B cell (primary cell): Measurements from ENCODE around the gene LGALS7. TPM values are rescaled to one million over a fixed set of nuclear protein-coding genes. Genes with fewer than 3 reads are reported as not detected.

Experiments
- ATAC-seq: fragments of 200-7000 bp; cut with Tn5 transposase; one replicate; pipeline ENCODE4 v1.10.0; 2021; ENCODE audit warnings: low read depth, mild to moderate bottlenecking, moderate number of reproducible peaks, moderate library complexity
- CTCF ChIA-PET: fragments of 350-600 bp; sonication (Branson Sonifier 250); formaldehyde crosslinking; loops from one replicate; lab custom pipeline; 2021; ENCODE audit warnings: antibody characterized with exemption, inconsistent platforms; lab: Charles Lee
- POLR2A ChIA-PET: fragments of 350-600 bp; sonication (Branson Sonifier 250); formaldehyde crosslinking; loops from one replicate; lab custom pipeline; 2021; ENCODE audit warnings: antibody characterized with exemption; lab: Charles Lee
- DNase-seq: peaks from one replicate; pipeline ENCODE4 v3.0.0; 2013
- H2AFZ ChIP-seq: 2 replicates; pipeline ENCODE4 v1.6.1; 2012; ENCODE audit warnings: mild to moderate bottlenecking, low read depth, low read length; ENCODE audit not compliant: insufficient read depth, poor library complexity, severe bottlenecking
- H3K27ac ChIP-seq, 2 donors: 1 replicate in 1 of 2; 2 replicates in 1 of 2; pipeline ENCODE4 v1.5.1; 2012 to 2013; ENCODE audit warnings: low read length in 2 of 2, mild to moderate bottlenecking in 2 of 2, moderate library complexity in 1 of 2
- H3K27me3 ChIP-seq, 4 experiments: fragments of 200-600 bp in 1 of 4; sonication (generic) in 1 of 4; replicated peaks in 1 of 4; 1 replicate in 2 of 4; 2 replicates in 2 of 4; pipeline versions ENCODE4 v1.6.1 to v1.7.0; 2013 to 2016; ENCODE audit warnings: low read length in 3 of 4, mild to moderate bottlenecking in 2 of 4, mixed read lengths in 1 of 4, moderate library complexity in 1 of 4; ENCODE audit not compliant: insufficient read depth in 4 of 4, control insufficient read depth in 3 of 4; ENCODE audit errors: control extremely low read depth in 1 of 4
- H3K36me3 ChIP-seq, 2 experiments: replicated peaks in 1 of 2; 1 replicate in 1 of 2; 2 replicates in 1 of 2; pipeline versions ENCODE4 v1.6.1 to v1.7.1; 2013; ENCODE audit warnings: low read length in 1 of 2; ENCODE audit not compliant: insufficient read depth in 2 of 2, control insufficient read depth in 1 of 2; ENCODE audit errors: control extremely low read depth in 1 of 2, extremely low read depth in 1 of 2
- H3K4me1 ChIP-seq, 2 donors: fragments of 200-600 bp in 1 of 2; sonication (generic) in 1 of 2; 1 replicate in 1 of 2; 2 replicates in 1 of 2; pipeline versions ENCODE4 v1.5.1 to v1.6.1; 2013 to 2017; ENCODE audit warnings: low read length in 2 of 2; ENCODE audit not compliant: control insufficient read depth in 2 of 2, insufficient read depth in 2 of 2
- H3K4me2 ChIP-seq: replicated peaks from 2 replicates; pipeline ENCODE3; 2012; ENCODE audit warnings: mild to moderate bottlenecking, low read depth, low read length; ENCODE audit not compliant: poor library complexity, severe bottlenecking
- H3K4me3 ChIP-seq, 5 experiments: fragments of 200-600 bp in 1 of 5; sonication (generic) in 1 of 5; 1 replicate in 3 of 5; 2 replicates in 2 of 5; pipeline versions ENCODE4 v1.5.1 to v1.7.0; 2011 to 2016; ENCODE audit warnings: low read length in 4 of 5, mild to moderate bottlenecking in 4 of 5, low read depth in 2 of 5, control low read depth in 1 of 5, moderate library complexity in 1 of 5; ENCODE audit not compliant: insufficient read depth in 1 of 5; ENCODE audit errors: control extremely low read depth in 1 of 5, extremely low read depth in 1 of 5
- H3K79me2 ChIP-seq: fragments of 200-600 bp; sonication (generic); one replicate; pipeline ENCODE4 v1.6.0; 2016; ENCODE audit warnings: low read length; ENCODE audit not compliant: control insufficient read depth, insufficient read depth
- H3K9ac ChIP-seq: fragments of 200-600 bp; sonication (generic); 2 replicates; pipeline ENCODE4 v1.6.1; 2017; ENCODE audit warnings: mild to moderate bottlenecking, low read length, moderate library complexity
- H3K9me3 ChIP-seq, 3 donors: one replicate each; pipeline versions ENCODE4 v1.6.1 to v1.7.1; 2013; ENCODE audit warnings: low read length in 2 of 3; ENCODE audit not compliant: control insufficient read depth in 2 of 3, insufficient read depth in 1 of 3; ENCODE audit errors: control extremely low read depth in 1 of 3
- H4K20me1 ChIP-seq: 2 replicates; pipeline ENCODE4 v1.6.0; 2012; ENCODE audit warnings: mild to moderate bottlenecking, low read length; ENCODE audit not compliant: insufficient read depth, control insufficient read depth, poor library complexity, severe bottlenecking
- H3K27ac Mint-ChIP-seq: one replicate; pipeline ENCODE4 v1.8.0; 2021; ENCODE audit warnings: mixed read lengths
- H3K27me3 Mint-ChIP-seq: one replicate; pipeline ENCODE4 v1.8.0; 2021; ENCODE audit warnings: mixed read lengths
- H3K4me1 Mint-ChIP-seq: one replicate; pipeline ENCODE4 v1.8.0; 2021; ENCODE audit warnings: mixed read lengths
- H3K4me3 Mint-ChIP-seq: one replicate; pipeline ENCODE4 v1.8.0; 2021; ENCODE audit warnings: mixed read lengths
- H3K9me3 Mint-ChIP-seq: one replicate; pipeline ENCODE4 v1.8.0; 2022; ENCODE audit warnings: mixed read lengths; ENCODE audit not compliant: insufficient read depth
- EZH2 ChIP-seq: IDR thresholded peaks from 2 replicates; pipeline ENCODE4 v1.6.1; 2012; ENCODE audit warnings: borderline replicate concordance, low read depth, mild to moderate bottlenecking, moderate library complexity, low read length; ENCODE audit not compliant: insufficient read depth, poor library complexity, severe bottlenecking
- WGBS: methylation state at CpG from one replicate; pipeline ENCODE4 v1.1.5; 2013; ENCODE audit warnings: missing lambda C conversion rate; ENCODE audit not compliant: insufficient coverage; 5-methylcytosine and 5-hydroxymethylcytosine counted together
- intact Hi-C: fragments of 100-400 bp; cut with micrococcal nuclease; formaldehyde crosslinking; loops from one replicate; pipeline ENCODE4 v1.10.0; 2022
- polyA plus RNA-seq: library from polyadenylated mRNA; depleted of rRNA; stranded (reverse); fragments of >200 nt; gene quantifications from 2 replicates; pipeline ENCODE4 v1.2.3, GENCODE V29; 2012
- total RNA-seq, 2 donors: library from RNA; stranded (reverse); fragments of 120-200 nt in 1 of 2; gene quantifications; 1 replicate in 1 of 2; 2 replicates in 1 of 2; pipeline versions ENCODE4 v1.2.3 to v1.2.4, GENCODE V29; 2013 to 2022
- TF ChIP-seq, protein P1 (sequence below): fragments of 200-600 bp; IDR thresholded peaks from one replicate; pipeline ENCODE4 v1.8.0; 2022; ENCODE audit warnings: antibody characterized with exemption, mild to moderate bottlenecking

LGALS7 gene
- total and polyA plus RNA-seq, 2 donors (not counting 1 experiment from before 2014, with no cell fraction given): not detected

DNA sequence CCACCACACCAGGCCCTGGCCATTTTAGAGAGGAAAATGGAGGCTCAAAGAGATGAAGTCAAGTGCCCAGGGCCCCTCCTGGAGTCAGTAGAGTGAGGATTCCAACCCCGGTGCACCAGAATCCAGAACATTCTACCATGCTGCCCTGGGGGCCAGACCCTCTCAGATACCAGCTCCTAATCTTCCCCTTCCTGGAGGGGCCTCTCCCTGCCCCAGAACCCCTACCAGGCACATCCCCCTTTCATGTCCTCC is 40.1 kb downstream of the LGALS7 start:
- Histone ChIP-seq H4K20me1 (no peaks in the 10 kb centered on the region), H2AFZ (no peak overlapping the region), H3K9me3 (peaks cover 0 to 1% (median 0%) of the 10 kb centered on the region in 3 donors), H3K27me3 (no peaks in the 10 kb centered on the region), H3K4me1 (peaks cover 29 to 44% of the 10 kb centered on the region in 2 donors), H3K36me3 (peaks cover 0 to 12% of the 10 kb centered on the region in 2 experiments), H3K27ac (peak overlapping the region in 1 of 2 donors; percentile 74), H3K79me2 (peaks cover 11% of the 10 kb centered on the region), H3K4me2 (peak overlapping the region; percentile 84), H3K4me3 (no peak overlapping the region), H3K9ac (no peak overlapping the region)
- Mint-ChIP-seq H3K27me3 (no peaks in the 10 kb centered on the region), H3K27ac (peak overlapping the region; percentile 95), H3K4me1 (peaks cover 38% of the 10 kb centered on the region), H3K4me3 (no peak overlapping the region), H3K9me3 (no peaks in the 10 kb centered on the region)
- ChIA-PET CTCF (interaction anchor here (0.7 to 5.2 kb wide), 8 partner anchors 15 to 197 kb away, joined by 3 to 51 read pairs (median 4); partner anchors contain the start of genes MRPS12 and SARS2), POLR2A (interaction anchor here (0.6 to 1.0 kb wide), 3 partner anchors 116 to 687 kb away, joined by 3 to 14 read pairs (median 4); partner anchors contain the start of gene NFKBIB)
- ATAC-seq (no peak), DNase-seq (no peak)
- TF ChIP-seq EZH2: no peak
- TF ChIP-seq, protein P1, sequence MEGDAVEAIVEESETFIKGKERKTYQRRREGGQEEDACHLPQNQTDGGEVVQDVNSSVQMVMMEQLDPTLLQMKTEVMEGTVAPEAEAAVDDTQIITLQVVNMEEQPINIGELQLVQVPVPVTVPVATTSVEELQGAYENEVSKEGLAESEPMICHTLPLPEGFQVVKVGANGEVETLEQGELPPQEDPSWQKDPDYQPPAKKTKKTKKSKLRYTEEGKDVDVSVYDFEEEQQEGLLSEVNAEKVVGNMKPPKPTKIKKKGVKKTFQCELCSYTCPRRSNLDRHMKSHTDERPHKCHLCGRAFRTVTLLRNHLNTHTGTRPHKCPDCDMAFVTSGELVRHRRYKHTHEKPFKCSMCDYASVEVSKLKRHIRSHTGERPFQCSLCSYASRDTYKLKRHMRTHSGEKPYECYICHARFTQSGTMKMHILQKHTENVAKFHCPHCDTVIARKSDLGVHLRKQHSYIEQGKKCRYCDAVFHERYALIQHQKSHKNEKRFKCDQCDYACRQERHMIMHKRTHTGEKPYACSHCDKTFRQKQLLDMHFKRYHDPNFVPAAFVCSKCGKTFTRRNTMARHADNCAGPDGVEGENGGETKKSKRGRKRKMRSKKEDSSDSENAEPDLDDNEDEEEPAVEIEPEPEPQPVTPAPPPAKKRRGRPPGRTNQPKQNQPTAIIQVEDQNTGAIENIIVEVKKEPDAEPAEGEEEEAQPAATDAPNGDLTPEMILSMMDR: no peak
- 100% methylated on average over 1 of the region's 1 CpG for WGBS
- intact Hi-C loops: loop anchor here (5.0 to 10.0 kb wide), 5 partner anchors 34 to 331 kb away; partner anchors contain the start of genes ACTN4, ECH1 and FAM98C

DNA sequence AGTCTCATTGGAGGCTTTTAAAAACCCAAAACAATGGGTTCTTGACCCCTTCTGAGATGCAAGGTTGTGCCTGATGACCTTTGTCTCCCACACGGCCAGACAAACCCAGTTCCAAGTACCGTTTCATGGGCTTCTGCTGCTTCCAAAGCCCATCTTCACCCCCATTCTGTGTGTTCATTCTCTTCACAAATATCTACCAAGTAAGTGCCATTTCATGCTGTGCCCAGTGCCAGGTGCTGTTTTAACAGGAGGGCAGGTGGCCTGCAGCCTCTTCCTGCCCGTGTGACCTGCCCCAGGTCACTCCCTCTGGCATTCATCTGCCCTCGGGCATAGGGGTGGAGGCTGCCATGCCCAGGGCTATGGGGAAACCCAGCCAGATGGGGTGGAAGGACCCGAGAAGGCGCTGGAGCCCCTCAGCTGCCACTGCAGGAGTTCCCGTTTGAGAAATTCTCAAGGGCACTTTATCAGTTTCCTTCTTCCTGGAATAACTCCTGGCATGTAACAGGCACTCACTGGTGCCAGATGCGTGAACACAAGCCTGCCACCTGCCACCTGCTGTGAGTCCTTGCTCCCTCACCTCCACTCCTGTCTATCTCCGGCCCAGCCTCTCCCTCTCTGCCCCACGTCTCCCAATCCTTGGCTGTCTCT is 41.5 kb downstream of the LGALS7 start:
- ATAC-seq (no peak), DNase-seq (no peak)
- no peak overlapping the region for H3K9ac ChIP-seq
- H3K4me1 ChIP-seq: peaks cover 23 to 35% of the 10 kb centered on the region in 2 donors
- TF ChIP-seq, protein P1: no peak
- TF ChIP-seq EZH2: no peak
- no peaks in the 10 kb centered on the region for H4K20me1 ChIP-seq
- ChIA-PET CTCF (interaction anchor here (0.6 to 5.2 kb wide), 3 partner anchors 156 to 198 kb away, joined by 3 to 51 read pairs (median 9); partner anchors contain the start of genes MRPS12 and SARS2), POLR2A (interaction anchor here (0.6 kb wide), 1 partner anchor 672 kb away, joined by 3 read pairs; no protein-coding TSS in a partner anchor)
- no peaks in the 10 kb centered on the region for H3K27me3 ChIP-seq
- no peaks in the 10 kb centered on the region for H3K9me3 ChIP-seq
- no peak overlapping the region for H3K4me2 ChIP-seq
- H3K4me3 ChIP-seq: no peak overlapping the region
- H3K36me3 ChIP-seq: peaks cover 0 to 24% of the 10 kb centered on the region in 2 experiments
- Mint-ChIP-seq H3K4me3 (no peak overlapping the region), H3K27ac (peak overlapping the region; percentile 95), H3K9me3 (no peaks in the 10 kb centered on the region), H3K4me1 (peaks cover 32% of the 10 kb centered on the region), H3K27me3 (no peaks in the 10 kb centered on the region)
- intact Hi-C loops: loop anchor here (5.0 to 10.0 kb wide), 5 partner anchors 36 to 329 kb away; partner anchors contain the start of genes ACTN4, ECH1 and FAM98C
- H2AFZ ChIP-seq: no peak overlapping the region
- peaks cover 11% of the 10 kb centered on the region for H3K79me2 ChIP-seq
- peak overlapping the region in 1 of 2 donors; percentile 41 for H3K27ac ChIP-seq
- WGBS: 75% methylated on average over 10 of the region's 10 CpGs
